ENCODE data around the gene MAPK1.
A peak's percentile ranks its signal among the peaks of the same experiment; 100 is the strongest.
"Not testable (repeated sequence)": the region's sequence is repeated elsewhere in the genome, so short reads cannot be mapped to it uniquely, and the experiment has no call there.

MAPK1 gene

GRCh38 chr22:21787565-21787964, 79.9 kb downstream of the MAPK1 start:
- DNase-seq = not testable (repeated sequence)

- DNase-seq = peak in 1 of 5 experiments; percentile 41
These were observed 87.2 kb downstream of the MAPK1 start for GRCh38 chr22:21780259-21780658.

- DNase-seq = no peak
These were observed 88.0 kb downstream of the MAPK1 start for GRCh38 chr22:21779444-21779843.

- DNase-seq = no peak
These were observed 88.6 kb downstream of the MAPK1 start for GRCh38 chr22:21778705-21779363.

- no peak for DNase-seq
These were observed 95.8 kb downstream of the MAPK1 start for GRCh38 chr22:21771631-21771976.

- DNase-seq = no peak
These were observed 99.0 kb downstream of the MAPK1 start for GRCh38 chr22:21768435-21768834.

- peak in 2 of 5 experiments; percentile 90 to 91 for DNase-seq
These were observed 100.6 kb downstream of the MAPK1 start for GRCh38 chr22:21766691-21767462.

- no peak for DNase-seq
These were observed 101.4 kb downstream of the MAPK1 start for GRCh38 chr22:21765909-21766529.

GRCh38 chr22:21764038-21764804, 103.2 kb downstream of the MAPK1 start:
- DNase-seq = peak in 1 of 5 experiments; percentile 30

GRCh38 chr22:21762712-21763581, 104.5 kb downstream of the MAPK1 start:
- peak in 3 of 5 experiments; percentile 21 to 85 (median 68) for DNase-seq

- no peak for DNase-seq
These were observed 105.3 kb downstream of the MAPK1 start for GRCh38 chr22:21761994-21762680.

GRCh38 chr22:21761086-21761485, 106.4 kb downstream of the MAPK1 start:
- peak in 1 of 5 experiments; percentile 92 for DNase-seq

- peak in 2 of 5 experiments; percentile 27 to 83 for DNase-seq
These were observed 106.8 kb downstream of the MAPK1 start for GRCh38 chr22:21760640-21761039.

GRCh38 chr22:21759646-21760376, 107.6 kb downstream of the MAPK1 start:
- no peak for DNase-seq

GRCh38 chr22:21759093-21759492, 108.4 kb downstream of the MAPK1 start:
- DNase-seq = no peak

GRCh38 chr22:21758091-21758864, 109.2 kb downstream of the MAPK1 start:
- DNase-seq = no peak

- DNase-seq = no peak
These were observed 111.6 kb downstream of the MAPK1 start for GRCh38 chr22:21755851-21756284.

- no peak for DNase-seq
These were observed 112.9 kb downstream of the MAPK1 start for GRCh38 chr22:21754523-21754922.

- no peak for DNase-seq
These were observed 113.9 kb downstream of the MAPK1 start for GRCh38 chr22:21753374-21754111.

Data from T-helper 2 cell (primary cell).